ENCODE data around the gene NUCKS1.
A peak's percentile ranks its signal among the peaks of the same experiment; 100 is the strongest.
"Not testable (repeated sequence)": the region's sequence is repeated elsewhere in the genome, so short reads cannot be mapped to it uniquely, and the experiment has no call there.

The NUCKS1 gene

DNA sequence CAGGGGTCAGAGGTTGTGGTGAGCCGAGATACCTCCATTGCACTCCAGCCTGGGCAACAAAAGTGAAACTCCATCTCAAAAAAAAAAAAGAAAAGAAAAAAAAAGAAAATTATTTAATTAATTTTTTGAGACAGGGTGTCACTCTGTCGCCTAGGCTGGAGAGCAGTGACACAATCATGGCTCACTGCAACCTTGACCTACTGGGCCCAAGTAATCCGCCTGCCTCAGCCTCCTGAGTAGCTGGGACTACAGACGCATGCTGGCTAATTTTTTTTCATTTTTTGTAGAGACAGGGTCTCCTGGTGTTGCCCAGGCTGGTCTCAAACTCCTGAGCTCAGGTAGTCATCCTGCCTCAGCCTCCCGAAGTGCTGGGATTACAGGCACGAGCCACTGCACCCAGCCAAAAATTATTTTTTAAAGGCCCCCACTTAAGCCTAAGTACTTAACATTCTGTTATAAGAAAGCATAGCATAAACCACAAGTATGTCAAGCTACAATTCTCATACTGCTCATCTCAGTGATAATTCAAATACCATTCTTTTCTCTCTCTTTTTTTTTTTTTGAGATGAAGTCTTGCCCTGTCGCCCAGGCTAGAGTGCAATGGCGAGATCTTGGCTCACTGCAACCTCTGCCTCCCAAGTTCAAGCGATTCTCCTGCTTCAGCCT, 19.9 kb downstream of the NUCKS1 start:
- DNase-seq (ENCODE audit: low spot score) = no peak

GRCh38 chr1:205726619-205727125, 23.3 kb downstream of the NUCKS1 start:
- no peak for DNase-seq (ENCODE audit: low spot score)

- DNase-seq (ENCODE audit: low spot score) = no peak
Measured at GRCh38 chr1:205725514-205725913, 24.5 kb downstream of the NUCKS1 start.

DNA sequence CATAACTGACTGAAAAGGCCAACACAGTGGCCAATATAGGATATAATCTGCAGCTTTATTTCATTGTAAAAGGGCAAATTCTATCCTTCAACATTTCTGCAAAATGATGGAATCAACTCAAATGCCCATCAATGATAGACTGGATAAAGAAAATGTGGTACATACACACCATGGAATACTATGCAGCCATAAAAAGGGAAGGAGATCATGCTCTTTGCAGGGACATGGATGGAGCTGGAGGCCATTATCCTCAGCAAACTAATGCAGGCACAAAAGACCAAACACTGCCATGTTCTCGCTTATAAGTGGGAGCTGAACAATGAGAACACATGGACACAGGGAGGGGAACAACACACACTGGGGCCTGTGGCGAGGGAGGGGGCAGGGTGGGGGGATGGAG, 29.2 kb downstream of the NUCKS1 start:
- DNase-seq (ENCODE audit: low spot score) = not testable (repeated sequence)

DNA sequence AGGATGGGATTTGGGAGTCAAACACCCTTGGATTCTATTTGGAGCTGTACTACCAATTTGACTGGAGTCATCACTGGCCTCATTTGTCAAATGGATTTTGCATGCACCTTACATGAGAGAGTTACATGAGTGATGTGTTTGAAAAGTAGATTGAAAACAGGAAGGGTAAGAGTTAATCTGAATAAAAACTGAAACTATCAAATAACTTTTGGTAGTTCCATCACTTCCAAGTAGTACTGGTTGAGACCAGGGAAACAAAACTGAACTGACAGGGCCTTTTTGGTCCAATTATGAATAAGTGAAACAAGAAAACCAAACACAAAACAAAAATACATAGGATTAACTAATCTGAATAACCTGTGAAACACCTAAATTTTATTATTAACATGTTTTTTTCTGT, 30.2 kb downstream of the NUCKS1 start:
- DNase-seq (ENCODE audit: low spot score) = no peak

- no peak for DNase-seq (ENCODE audit: low spot score)
Measured at GRCh38 chr1:205719015-205719414, 31.0 kb downstream of the NUCKS1 start.

DNA sequence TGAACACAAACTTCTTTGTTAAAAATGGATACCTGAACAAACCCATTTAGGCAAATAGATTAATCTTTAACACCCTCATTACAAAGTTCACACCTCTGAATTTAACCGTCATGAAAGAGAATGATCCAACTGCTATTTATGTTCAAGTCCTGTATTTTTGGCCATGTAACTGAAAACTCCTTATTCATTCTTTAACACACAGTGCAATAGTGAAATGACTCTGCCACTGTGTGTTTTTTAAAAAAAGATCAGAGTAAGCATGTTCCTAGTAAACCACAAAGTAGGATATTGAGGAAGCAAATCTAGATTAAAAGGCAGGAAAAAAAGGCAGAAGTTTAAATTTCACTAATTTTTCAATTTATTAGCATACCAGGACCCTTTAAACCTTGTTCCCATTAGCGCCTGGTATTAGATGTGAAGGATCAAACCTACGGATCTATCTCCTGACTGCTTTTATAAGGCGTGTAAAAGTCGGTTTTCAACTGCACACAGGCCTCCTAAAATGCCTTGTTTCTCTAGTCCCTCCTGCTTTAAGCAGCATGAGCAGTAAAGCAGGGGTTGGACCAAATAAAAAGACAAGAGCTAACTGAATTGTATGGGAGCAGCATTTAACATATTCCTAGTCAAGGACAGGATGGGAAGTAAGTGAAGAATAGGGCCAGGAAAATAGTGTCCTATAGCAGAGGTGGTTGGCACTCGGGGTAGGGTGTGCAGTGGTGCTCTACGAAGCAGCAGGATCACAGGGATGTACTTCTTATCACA, 33.4 kb downstream of the NUCKS1 start:
- DNase-seq (ENCODE audit: low spot score) = no peak

- DNase-seq (ENCODE audit: low spot score) = no peak
Measured at GRCh38 chr1:205715628-205716027, 34.4 kb downstream of the NUCKS1 start.

GRCh38 chr1:205714906-205715246, 35.1 kb downstream of the NUCKS1 start:
- DNase-seq (ENCODE audit: low spot score) = no peak

- peak; percentile 36 for DNase-seq (ENCODE audit: low spot score)
Measured at GRCh38 chr1:205714190-205714905, 35.6 kb downstream of the NUCKS1 start.

GRCh38 chr1:205711105-205712048, 38.6 kb downstream of the NUCKS1 start:
- DNase-seq (ENCODE audit: low spot score) = peak; percentile 72

DNA sequence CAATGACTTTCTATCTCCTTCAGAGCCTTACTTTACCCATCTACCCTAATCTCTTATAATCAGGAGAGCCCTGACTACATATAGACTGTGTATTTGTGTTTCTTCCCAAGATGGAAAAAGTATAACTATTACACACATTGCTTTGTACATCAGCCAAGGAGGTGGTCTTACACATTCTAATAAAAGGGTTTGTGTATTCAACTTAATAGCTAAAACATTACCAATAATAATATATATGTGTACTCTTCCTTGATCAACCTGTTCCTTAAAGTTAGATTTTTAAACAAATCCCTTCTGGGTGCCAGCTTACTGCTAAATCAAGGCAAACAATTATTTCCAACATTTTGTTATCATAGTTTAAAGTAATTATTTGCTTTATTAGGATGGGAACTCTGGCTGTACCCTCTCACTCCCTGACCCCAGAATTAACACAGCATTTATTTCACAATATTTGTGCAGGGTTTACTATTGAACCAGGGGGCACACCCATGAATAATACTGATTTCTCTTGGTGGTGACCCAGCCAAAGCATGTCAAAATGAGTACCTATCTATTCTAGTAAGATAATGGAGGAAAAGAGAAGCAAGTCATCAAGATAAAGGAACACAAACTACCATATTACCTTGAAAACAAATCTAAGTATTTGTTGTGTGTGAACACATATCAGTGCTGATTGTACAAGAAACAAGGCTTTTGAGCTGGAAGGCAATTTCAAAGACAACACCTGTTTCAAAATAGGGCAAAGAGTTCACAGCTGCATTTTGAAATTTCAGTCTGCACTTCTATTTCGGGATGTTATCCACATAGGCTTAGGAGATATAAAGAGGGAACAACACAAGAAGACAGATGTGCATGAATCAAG, 39.5 kb downstream of the NUCKS1 start:
- no peak for DNase-seq (ENCODE audit: low spot score)

DNA sequence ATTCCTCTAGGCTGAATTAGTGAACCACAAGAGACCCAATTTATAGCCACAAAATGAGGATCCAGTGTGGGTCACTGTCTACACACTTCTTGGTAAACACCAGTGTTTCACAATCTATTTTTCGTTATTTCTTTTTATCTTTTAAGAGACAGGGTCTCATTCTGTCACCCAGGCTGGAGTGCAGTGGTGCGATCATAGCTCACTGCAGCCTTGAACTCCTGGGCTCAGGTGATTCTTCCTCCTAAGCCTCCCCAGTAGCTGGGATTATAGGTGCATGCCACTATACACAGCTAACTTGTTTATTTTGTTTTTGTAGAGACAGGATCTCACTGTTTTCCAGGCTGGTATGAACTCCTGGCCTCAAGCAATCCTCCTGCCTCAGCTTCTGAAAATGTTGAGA, 40.3 kb downstream of the NUCKS1 start:
- DNase-seq (ENCODE audit: low spot score) = no peak

GRCh38 chr1:205709059-205709398, 41.0 kb downstream of the NUCKS1 start:
- peak; percentile 70 for DNase-seq (ENCODE audit: low spot score)

GRCh38 chr1:205706601-205707502, 43.1 kb downstream of the NUCKS1 start:
- DNase-seq (ENCODE audit: low spot score) = no peak

DNA sequence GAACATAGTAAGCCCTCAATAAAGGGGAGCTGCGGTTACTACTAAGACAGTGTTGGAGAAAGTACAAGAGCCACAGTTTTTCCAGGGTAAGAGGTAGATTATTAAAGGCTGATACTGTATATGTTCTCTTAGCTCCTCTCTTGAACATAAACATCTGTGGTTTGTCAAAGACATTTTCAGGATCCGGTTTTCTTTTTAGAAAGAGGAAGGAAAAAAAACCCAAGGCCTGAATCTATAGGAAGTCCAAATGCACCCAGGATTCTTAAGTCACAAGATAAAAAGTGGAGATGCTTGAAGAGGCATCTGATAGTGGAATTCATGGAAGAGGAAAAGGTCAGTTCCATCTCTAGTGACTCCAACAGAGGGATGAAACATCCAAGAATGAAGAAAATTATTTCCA, 45.1 kb downstream of the NUCKS1 start:
- DNase-seq (ENCODE audit: low spot score) = no peak

DNA sequence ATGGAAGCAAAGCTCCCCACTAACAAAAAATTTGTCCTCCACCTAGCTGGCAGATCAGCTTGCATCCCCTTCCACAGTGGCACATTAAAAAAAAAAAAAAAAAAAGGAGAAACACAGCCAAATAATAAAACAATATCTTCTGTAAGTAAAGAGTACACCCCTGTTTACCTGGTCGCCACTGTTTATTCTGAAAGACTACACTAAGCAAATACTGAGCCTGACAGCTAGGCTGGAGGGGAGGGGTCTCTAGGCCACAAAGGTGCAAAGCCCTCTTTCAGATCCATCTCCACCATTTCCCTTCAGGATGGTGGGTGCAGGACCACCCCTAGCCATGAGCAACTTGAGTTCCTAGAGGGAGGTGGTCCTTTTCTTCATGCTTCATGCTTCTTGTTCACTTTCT, 46.9 kb downstream of the NUCKS1 start:
- DNase-seq (ENCODE audit: low spot score) = no peak

- DNase-seq (ENCODE audit: low spot score) = no peak
Measured at GRCh38 chr1:205701891-205702290, 48.1 kb downstream of the NUCKS1 start.

DNA sequence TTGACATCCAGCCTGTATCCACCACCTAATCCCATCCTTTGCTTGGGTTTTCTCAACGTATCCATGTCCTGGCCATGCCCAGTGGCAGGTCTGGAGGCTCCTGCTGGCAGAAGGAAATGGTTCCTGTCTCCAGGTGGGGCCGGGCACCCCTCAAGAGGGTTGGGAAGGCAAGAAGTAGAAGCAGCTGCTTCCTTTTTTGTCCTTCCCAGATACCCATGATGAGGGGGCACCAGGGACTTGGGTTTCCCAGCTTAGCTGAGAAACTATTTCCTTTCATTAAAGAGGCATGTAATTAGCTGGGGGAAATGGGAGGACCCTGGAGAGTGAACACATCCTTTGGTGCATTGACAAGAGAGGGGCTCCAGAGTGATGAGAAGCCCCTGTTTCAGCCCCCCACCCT, 48.6 kb downstream of the NUCKS1 start:
- DNase-seq (ENCODE audit: low spot score) = no peak

GRCh38 chr1:205700865-205701401, 49.0 kb downstream of the NUCKS1 start:
- no peak for DNase-seq (ENCODE audit: low spot score)

Measured in AG08396 (cell line).